Right lobe of liver (tissue), 4 donors: Measurements from ENCODE around the gene SPATS2L.

Source experiments
- POLR2A ChIP-seq: fragments of 450-650 bp; IDR thresholded peaks from one replicate; pipeline ENCODE4 v1.6.1; 2017; ENCODE audit warnings: antibody characterized with exemption, mild to moderate bottlenecking
- TF ChIP-seq, protein P1 (sequence below), 4 donors: fragments of 200-600 bp in 3 of 4; fragments of 450-650 bp in 1 of 4; IDR thresholded peaks; one replicate each; pipeline versions ENCODE4 v1.5.1 to v1.8.0; 2016 to 2022; ENCODE audit warnings: antibody characterized with exemption in 4 of 4, mild to moderate bottlenecking in 2 of 4
- donor health status: DM: no; HTN: no; CAD: no.
- donor health status: DM: no; HTN: no; CAD: no.
- donor health status: DM: no; HTN: yes; CAD: no.

DNA sequence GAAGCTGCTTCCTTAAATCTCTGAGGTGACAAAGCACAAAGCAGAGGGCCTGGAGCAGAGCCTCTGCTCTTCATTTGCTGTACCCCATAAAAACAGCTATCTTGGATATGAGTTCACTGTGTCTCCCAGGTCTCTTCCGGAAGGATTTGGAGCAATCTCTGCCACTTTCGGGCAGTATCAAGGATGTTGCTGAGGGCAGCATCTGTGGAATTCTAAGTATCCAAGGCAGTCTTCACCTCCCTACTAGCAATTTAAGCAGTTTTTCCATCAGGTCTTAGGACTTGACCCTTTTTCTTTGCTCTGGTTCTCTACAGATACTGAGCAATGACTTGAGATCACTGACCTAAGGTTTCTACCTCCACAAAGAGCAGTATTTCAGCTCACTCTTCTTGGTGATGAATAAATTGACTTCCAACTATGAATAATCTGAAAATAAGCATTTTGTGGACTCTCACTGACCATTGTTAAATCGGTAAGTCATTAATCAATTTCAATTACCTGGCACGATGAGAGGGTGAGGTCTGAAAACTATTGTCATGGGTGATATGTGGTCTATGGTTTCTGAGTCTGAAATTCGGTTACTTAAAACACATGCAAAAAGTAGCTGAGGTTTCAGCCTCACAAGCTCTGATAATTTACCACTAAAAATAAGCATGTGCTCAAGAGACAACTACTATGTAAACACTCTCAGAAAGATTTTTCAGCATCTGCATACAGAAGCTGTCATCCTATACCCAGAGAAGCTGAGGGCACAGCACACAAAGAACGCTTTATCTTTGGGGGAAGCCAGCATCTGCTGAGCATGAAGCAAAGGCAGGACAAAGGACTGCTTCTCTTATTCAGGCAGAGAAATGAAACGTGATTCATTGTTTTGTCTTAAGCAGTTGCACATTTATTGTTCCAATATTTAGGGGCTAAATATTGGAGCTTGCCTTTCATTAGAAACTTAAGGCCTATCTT lies 32.1 kb upstream of the SPATS2L start:
- no peak for TF ChIP-seq POLR2A
- TF ChIP-seq, protein P1, sequence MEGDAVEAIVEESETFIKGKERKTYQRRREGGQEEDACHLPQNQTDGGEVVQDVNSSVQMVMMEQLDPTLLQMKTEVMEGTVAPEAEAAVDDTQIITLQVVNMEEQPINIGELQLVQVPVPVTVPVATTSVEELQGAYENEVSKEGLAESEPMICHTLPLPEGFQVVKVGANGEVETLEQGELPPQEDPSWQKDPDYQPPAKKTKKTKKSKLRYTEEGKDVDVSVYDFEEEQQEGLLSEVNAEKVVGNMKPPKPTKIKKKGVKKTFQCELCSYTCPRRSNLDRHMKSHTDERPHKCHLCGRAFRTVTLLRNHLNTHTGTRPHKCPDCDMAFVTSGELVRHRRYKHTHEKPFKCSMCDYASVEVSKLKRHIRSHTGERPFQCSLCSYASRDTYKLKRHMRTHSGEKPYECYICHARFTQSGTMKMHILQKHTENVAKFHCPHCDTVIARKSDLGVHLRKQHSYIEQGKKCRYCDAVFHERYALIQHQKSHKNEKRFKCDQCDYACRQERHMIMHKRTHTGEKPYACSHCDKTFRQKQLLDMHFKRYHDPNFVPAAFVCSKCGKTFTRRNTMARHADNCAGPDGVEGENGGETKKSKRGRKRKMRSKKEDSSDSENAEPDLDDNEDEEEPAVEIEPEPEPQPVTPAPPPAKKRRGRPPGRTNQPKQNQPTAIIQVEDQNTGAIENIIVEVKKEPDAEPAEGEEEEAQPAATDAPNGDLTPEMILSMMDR (IDR thresholded peaks at IDR 0.05) = no peak
